ENCODE measurements around the gene CD63. TPM values are rescaled to one million over a fixed set of nuclear protein-coding genes. Genes with fewer than 3 reads are reported as not detected.
A peak's percentile ranks its signal among the peaks of the same experiment; 100 is the strongest.

Gene CD63
- total and polyA plus RNA-seq, 12 donors = 796 to 2,350 (median 1,526) TPM

- intact Hi-C loops (cut with DNase I) = loop anchor here in 1 of 2 donors (5.0 kb wide), 1 partner anchor 61 kb away; no protein-coding TSS in a partner anchor
- H3K4me1 ChIP-seq (replicated peaks in 1 of 2) = peaks cover 13 to 31% of the 10 kb centered on the region in 2 donors
These were observed 10.8 kb downstream of the CD63 start for GRCh38 chr12:55718015-55718414.

GRCh38 chr12:55717011-55718007 lies 11.5 kb downstream of the CD63 start:
- 41 to 67% (median 56%) methylated on average over 8 of the region's 8 CpGs for WGBS, 4 donors
- DNase-seq = peak in 1 of 7 donors; percentile 28
- intact Hi-C loops (cut with DNase I) = loop anchor here in 1 of 2 donors (5.0 kb wide), 1 partner anchor 60 kb away; no protein-coding TSS in a partner anchor

More at GRCh38 chr12:55718015-55718414, 10.8 kb downstream of the CD63 start:
- DNase-seq = no peak
- Histone ChIP-seq H3K27me3 (no peaks in the 10 kb centered on the region), H3K36me3 (replicated peaks in 1 of 2) (peaks cover 0 to 8% of the 10 kb centered on the region in 2 donors), H3K4me3 (no peak overlapping the region), H3K9me3 (replicated peaks in 1 of 3) (no peaks in the 10 kb centered on the region), H3K27ac (peak overlapping the region in 3 of 5 donors; percentile 4 to 96 (median 94))
- TF ChIP-seq CTCF (IDR thresholded peaks at IDR 0.05) = no peak
- no peak for TF ChIP-seq POLR2A (IDR thresholded peaks at IDR 0.05)
- WGBS, 4 donors = 34 to 59% (median 52%) methylated on average over 4 of the region's 4 CpGs

GRCh38 chr12:55716582-55716957 lies 12.2 kb downstream of the CD63 start:
- Histone ChIP-seq H3K27ac (peak overlapping the region; percentile 57 to 96 (median 91)), H3K27me3 (no peaks in the 10 kb centered on the region), H3K36me3 (replicated peaks in 1 of 2) (peaks cover 0 to 3% of the 10 kb centered on the region in 2 donors), H3K4me1 (replicated peaks in 1 of 2) (peaks cover 13 to 35% of the 10 kb centered on the region in 2 donors), H3K4me3 (peak overlapping the region; percentile 27 to 70 (median 64)), H3K9me3 (replicated peaks in 1 of 3) (no peaks in the 10 kb centered on the region)
- intact Hi-C loops (cut with DNase I) = loop anchor here in 1 of 2 donors (5.0 kb wide), 1 partner anchor 59 kb away; no protein-coding TSS in a partner anchor
- no peak for TF ChIP-seq CTCF (IDR thresholded peaks at IDR 0.05)
- no peak for TF ChIP-seq POLR2A (IDR thresholded peaks at IDR 0.05)
- 4 to 7% (median 4%) methylated on average over 13 of the region's 13 CpGs for WGBS, 4 donors
- no peak for DNase-seq

More at GRCh38 chr12:55717011-55718007, 11.5 kb downstream of the CD63 start:
- Histone ChIP-seq H3K4me3 (peak overlapping the region in 1 of 4 donors; percentile 65), H3K36me3 (replicated peaks in 1 of 2) (peaks cover 0 to 3% of the 10 kb centered on the region in 2 donors), H3K27ac (peak overlapping the region in 2 of 5 donors; percentile 94 to 96), H3K27me3 (no peaks in the 10 kb centered on the region), H3K4me1 (replicated peaks in 1 of 2) (peaks cover 13 to 31% of the 10 kb centered on the region in 2 donors), H3K9me3 (replicated peaks in 1 of 3) (no peaks in the 10 kb centered on the region)
- TF ChIP-seq CTCF (IDR thresholded peaks at IDR 0.05) (no peak), POLR2A (IDR thresholded peaks at IDR 0.05) (no peak)

All from adrenal gland (tissue), 12 donors.